GM12874 (cell line): ENCODE data around the gene PRKAA1.

Source experiments
- CTCF ChIP-seq: IDR thresholded peaks from 2 replicates; pipeline ENCODE4 v1.5.1; 2011; ENCODE audit warnings: low read depth, mild to moderate bottlenecking, control low read depth, low read length, moderate library complexity; ENCODE audit not compliant: insufficient read depth

Gene PRKAA1

GRCh38 chr5:40828690-40829661, 30.8 kb upstream of the PRKAA1 start:
- no peak for TF ChIP-seq CTCF

GRCh38 chr5:40828021-40828631, 30.0 kb upstream of the PRKAA1 start:
- no peak for TF ChIP-seq CTCF

DNA sequence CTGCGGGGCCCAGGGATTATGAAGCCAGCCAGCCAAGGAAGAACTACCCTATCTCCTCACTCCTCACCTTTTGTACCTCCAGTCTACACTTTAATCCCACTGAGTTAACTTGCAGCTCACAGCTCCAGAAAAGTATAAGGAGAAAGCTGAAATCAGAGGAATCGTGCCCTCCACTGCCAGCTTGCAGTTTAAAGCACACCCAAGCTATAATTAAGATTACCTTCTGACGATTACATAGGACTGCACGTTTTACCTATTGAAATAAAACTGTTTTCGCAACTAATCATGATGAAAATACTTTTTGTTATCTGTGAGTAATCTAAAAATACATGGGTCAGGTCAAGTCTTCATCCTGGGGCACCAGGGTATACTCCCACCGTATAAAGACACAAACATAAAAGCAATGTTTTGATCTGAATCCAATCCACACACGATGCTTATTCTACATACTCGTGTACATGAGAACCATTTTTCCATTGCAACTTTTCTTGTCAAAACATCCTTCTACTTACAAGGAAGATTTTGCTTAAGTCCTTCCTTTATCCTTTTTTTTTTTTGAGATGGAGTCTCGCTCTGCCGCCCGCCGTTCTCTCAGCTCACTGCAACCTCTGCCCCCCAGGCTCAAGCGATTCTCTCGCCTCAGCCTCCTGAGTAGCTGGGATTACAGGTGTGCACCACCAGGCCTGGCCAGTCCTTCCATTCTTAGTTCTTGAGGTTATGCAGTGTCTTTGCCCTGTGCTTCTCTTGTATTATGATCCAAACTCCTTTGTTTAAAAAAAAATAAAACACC, 29.2 kb upstream of the PRKAA1 start:
- TF ChIP-seq CTCF = no peak

DNA sequence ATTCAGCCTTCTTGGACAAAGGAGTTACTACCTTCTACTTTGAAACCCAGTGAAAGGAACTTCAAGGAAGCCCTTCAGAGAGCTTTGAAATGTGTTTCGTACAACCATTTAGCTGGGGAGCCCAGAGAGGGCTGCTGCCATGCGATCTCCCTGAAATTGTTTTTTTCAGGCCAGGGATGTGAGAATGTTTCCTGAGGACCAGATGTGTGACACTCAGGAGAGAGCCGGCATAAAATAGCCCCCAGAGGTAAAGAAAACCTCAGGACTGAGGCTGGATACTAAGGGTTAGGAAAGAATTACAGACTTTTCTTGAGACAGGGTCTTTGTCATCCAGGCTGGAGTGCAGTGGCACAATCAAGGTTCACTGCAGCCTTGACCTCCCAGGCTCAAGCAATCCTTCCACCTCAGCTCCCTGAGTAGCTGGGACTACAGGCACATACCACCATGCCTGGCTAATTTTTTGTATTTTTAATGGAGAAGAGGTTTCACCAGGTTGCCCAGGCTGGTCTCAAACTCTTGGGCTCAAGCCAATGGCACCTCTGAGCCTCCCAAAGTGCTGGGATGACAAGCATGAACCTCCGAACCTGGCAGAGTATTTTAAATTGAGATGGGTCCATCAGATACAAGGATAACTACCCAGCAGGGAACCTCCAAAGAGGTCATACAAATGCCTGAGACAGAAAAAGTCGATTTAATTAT, 28.5 kb upstream of the PRKAA1 start:
- TF ChIP-seq CTCF = no peak

GRCh38 chr5:40823459-40823858, 25.3 kb upstream of the PRKAA1 start:
- TF ChIP-seq CTCF = no peak

GRCh38 chr5:40813698-40814281, 15.6 kb upstream of the PRKAA1 start:
- no peak for TF ChIP-seq CTCF
